ENCODE measurements around the gene PLA2G2D. TPM values are rescaled to one million over a fixed set of nuclear protein-coding genes. Genes with fewer than 3 reads are reported as not detected.

Gene PLA2G2D
- total and polyA plus RNA-seq, 2 of the 8 experiments (the other 6 are each of a cell fraction or from before 2014, with no cell fraction given), result not detected

GRCh38 chr1:20068722-20069121 is 50.6 kb downstream of the PLA2G2D start:
- WGBS, 2 experiments (ENCODE audit: extremely low coverage in 1 of 2, insufficient coverage in 1 of 2, insufficient read length in 1 of 2, insufficient replicate concordance in 2 of 2, low coverage in 1 of 2, low lambda C conversion rate in 2 of 2, missing lambda C conversion rate in 1 of 2), result 91% methylated on average over 7 of the region's 7 CpGs; no CpG with 5 or more reads in 1 of the 2 experiments
- Histone ChIP-seq H3K56ac (replicated peaks; ENCODE audit: insufficient read length, low read depth, low read length) (no peak overlapping the region), H3K23me2 (ENCODE audit: low read depth, low read length) (no peaks in the 10 kb centered on the region), H4K20me1 (replicated peaks in 1 of 2; ENCODE audit: control insufficient read depth in 1 of 2, insufficient read depth in 2 of 2, low read length in 2 of 2) (no peaks in the 10 kb centered on the region), H3K79me1 (ENCODE audit: low read depth, low read length) (no peaks in the 10 kb centered on the region), H3K27ac (ENCODE audit: low read depth, low read length) (no peak overlapping the region), H2BK20ac (ENCODE audit: low read length) (no peak overlapping the region), H2BK15ac (ENCODE audit: low read length) (no peak overlapping the region), H2BK5ac (ENCODE audit: low read depth, low read length) (no peak overlapping the region), H3K4me1 (replicated peaks in 1 of 4; ENCODE audit: control insufficient read depth in 3 of 4, insufficient read depth in 4 of 4, low read length in 3 of 4) (no peaks in the 10 kb centered on the region), H3K9ac (replicated peaks in 1 of 4; ENCODE audit: extremely low read depth in 1 of 4, low read depth in 3 of 4, low read length in 3 of 4) (no peak overlapping the region), H4K8ac (ENCODE audit: extremely low read depth, insufficient read depth, low read length) (no peak overlapping the region), H3K36me3 (ENCODE audit: control insufficient read depth in 2 of 4, insufficient read depth in 4 of 4, low read length in 3 of 4) (no peaks in the 10 kb centered on the region), H3K23ac (ENCODE audit: insufficient read length) (no peak overlapping the region), H2BK120ac (replicated peaks; ENCODE audit: low read depth, low read length) (no peak overlapping the region), H4K5ac (ENCODE audit: insufficient read length, low read depth, low read length) (no peak overlapping the region), H4K91ac (replicated peaks; ENCODE audit: insufficient read length, low read length) (no peak overlapping the region), H2BK12ac (ENCODE audit: low read depth, low read length) (no peak overlapping the region), H3K18ac (ENCODE audit: extremely low read depth, low read length) (no peak overlapping the region), H2AFZ (ENCODE audit: low read length) (no peak overlapping the region), H3K4me2 (ENCODE audit: insufficient read depth in 1 of 2, low read depth in 2 of 2, low read length in 2 of 2) (no peak overlapping the region), H3K9me3 (ENCODE audit: insufficient read depth in 2 of 2, low read depth in 1 of 2, low read length in 1 of 2) (no peaks in the 10 kb centered on the region), H3K79me2 (ENCODE audit: control insufficient read depth in 1 of 2, insufficient read depth in 2 of 2, low read length in 2 of 2) (no peaks in the 10 kb centered on the region), H2AK5ac (ENCODE audit: low read depth, low read length) (no peak overlapping the region), H3K4me3 (ENCODE audit: extremely low read depth in 1 of 4, insufficient read depth in 2 of 4, low read depth in 3 of 4, low read length in 4 of 4) (no peak overlapping the region), H3K27me3 (replicated peaks in 1 of 4; ENCODE audit: control insufficient read depth in 3 of 4, extremely low read depth in 1 of 4, insufficient read depth in 3 of 4, low read length in 3 of 4) (no peaks in the 10 kb centered on the region; a peak in 1 of 7 replicates), H3K14ac (ENCODE audit: insufficient read length) (no peak overlapping the region), H3K4ac (replicated peaks; ENCODE audit: insufficient read length, low read depth, low read length) (no peak overlapping the region)
- POLR2A ChIA-PET (ENCODE audit: partially characterized antibody), result no interaction called here
- DNase-seq (ENCODE audit: low read depth in 1 of 2, low spot score in 2 of 2) (peak in 1 of 2 experiments; percentile 10), FAIRE-seq (no peak)
- CTCF ChIA-PET (ENCODE audit: partially characterized antibody), result no interaction called here
- TF ChIP-seq CHD7 (IDR thresholded peaks at IDR 0.05; ENCODE audit: insufficient replicate concordance, low read length), result no peak
